PC-9 (cell line): ENCODE results near the gene TMEM174. TPM values are rescaled to one million over a fixed set of nuclear protein-coding genes. Genes with fewer than 3 reads are reported as not detected.
"Not testable (repeated sequence)": the region's sequence is repeated elsewhere in the genome, so short reads cannot be mapped to it uniquely, and the experiment has no call there.

Experiments
- BruUV-seq: library from RNA; stranded (reverse); fragments of 400-500 nt; replicated peaks from 2 replicates; lab custom pipeline; 2021; lab: Mats Ljungman, UMichigan
- CTCF ChIA-PET: fragments of 300-600 bp; sonication (Branson Sonifier 250); formaldehyde crosslinking; loops from one replicate; lab custom pipeline; 2022; ENCODE audit warnings: antibody characterized with exemption; lab: Charles Lee
- POLR2A ChIA-PET: fragments of 300-600 bp; sonication (Branson Sonifier 250); formaldehyde crosslinking; loops from one replicate; lab custom pipeline; 2022; ENCODE audit warnings: antibody characterized with exemption; ENCODE audit not compliant: unreplicated experiment; lab: Charles Lee
- DNase-seq, 2 experiments: peaks; one replicate each; pipeline versions ENCODE4 v3.0.0 to v3.0.0-alpha.2; 2015 to 2022; ENCODE audit warnings: mixed read lengths in 1 of 2
- H2AFZ ChIP-seq: fragments of 200-600 bp; sonication (generic); 2 replicates; pipeline ENCODE4 v1.8.1; 2017; ENCODE audit warnings: antibody characterized with exemption
- H3F3A ChIP-seq: fragments of 200-600 bp; sonication (generic); 2 replicates; pipeline ENCODE4 v1.8.1; 2017; ENCODE audit warnings: antibody characterized with exemption, mild to moderate bottlenecking, low read depth; ENCODE audit not compliant: insufficient read depth
- H3K27ac ChIP-seq: fragments of 200-600 bp; sonication (generic); 2 replicates; pipeline ENCODE4 v1.6.1; 2016; ENCODE audit warnings: mixed run types
- H3K27me3 ChIP-seq: fragments of 200-600 bp; sonication (generic); 2 replicates; pipeline ENCODE4 v1.6.1; 2016; ENCODE audit warnings: low read depth, mixed run types; ENCODE audit not compliant: insufficient read depth
- H3K36me3 ChIP-seq: fragments of 200-600 bp; sonication (generic); 2 replicates; pipeline ENCODE4 v1.6.1; 2016; ENCODE audit warnings: low read depth, mixed run types
- H3K4me1 ChIP-seq: fragments of 200-600 bp; sonication (generic); replicated peaks from 2 replicates; pipeline ENCODE4 v1.6.1; 2016; ENCODE audit warnings: mixed run types; ENCODE audit not compliant: insufficient read depth
- H3K4me2 ChIP-seq: fragments of 200-600 bp; sonication (generic); 2 replicates; pipeline ENCODE4 v1.6.1; 2017; ENCODE audit warnings: mixed run types
- H3K4me3 ChIP-seq: fragments of 200-600 bp; sonication (generic); 2 replicates; pipeline ENCODE4 v1.6.1; 2016; ENCODE audit warnings: mixed run types
- H3K79me2 ChIP-seq: fragments of 200-600 bp; sonication (generic); 2 replicates; pipeline ENCODE4 v1.6.1; 2017; ENCODE audit warnings: low read depth, mixed run types
- H3K9me2 ChIP-seq: fragments of 200-600 bp; sonication (generic); 2 replicates; pipeline ENCODE4 v1.8.1; 2017; ENCODE audit warnings: mild to moderate bottlenecking; ENCODE audit not compliant: insufficient read depth
- H3K9me3 ChIP-seq: fragments of 200-600 bp; sonication (generic); 2 replicates; pipeline ENCODE4 v1.8.1; 2016; ENCODE audit warnings: low read depth; ENCODE audit not compliant: insufficient read depth
- H4K20me1 ChIP-seq: fragments of 200-600 bp; sonication (generic); 2 replicates; pipeline ENCODE4 v1.8.1; 2017; ENCODE audit not compliant: insufficient read depth
- EZH2 ChIP-seq: fragments of 200-600 bp; sonication (generic); IDR thresholded peaks from 2 replicates; pipeline ENCODE4 v1.8.0; 2017; ENCODE audit warnings: antibody characterized with exemption, low read depth
- intact Hi-C: fragments of 100-400 bp; cut with micrococcal nuclease; formaldehyde crosslinking; loops from one replicate; pipeline ENCODE4 v1.10.0; 2022; ENCODE audit not compliant: unreplicated experiment
- total RNA-seq: library from RNA; stranded (reverse); gene quantifications from 2 replicates; pipeline ENCODE4 v1.2.3, GENCODE V29; 2021
- TF ChIP-seq, protein P1 (sequence below): fragments of 200-600 bp; sonication (generic); conservative IDR thresholded peaks from 2 replicates; pipeline ENCODE4 v1.6.1; 2017; ENCODE audit warnings: mixed run types, antibody characterized with exemption, mild to moderate bottlenecking, moderate library complexity

Gene TMEM174
- total RNA-seq, 1 experiment from 2014 or later: not detected

DNA sequence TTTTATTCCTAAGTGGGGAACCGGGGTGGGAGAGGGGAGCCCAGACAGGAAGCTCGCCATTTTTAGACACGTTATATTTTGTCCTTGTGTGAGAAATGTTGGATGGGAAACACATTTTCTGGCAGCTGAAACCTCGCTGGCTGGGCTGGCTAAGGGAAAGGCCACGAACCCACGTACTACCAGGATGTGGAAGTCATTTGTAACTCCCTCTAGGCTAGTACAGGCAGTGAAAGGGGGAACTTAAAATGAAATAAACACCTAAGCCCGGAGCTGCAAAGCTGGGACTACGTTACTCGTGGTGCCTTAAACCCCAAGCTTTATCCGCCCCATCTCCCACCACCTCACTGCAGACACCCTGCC lies 42.5 kb downstream of the TMEM174 start:
- Histone ChIP-seq H3K9me3 (no peaks in the 10 kb centered on the region), H3F3A (peaks cover 8% of the 10 kb centered on the region; the same call in 1 of the 2 replicates), H3K27ac (no peak overlapping the region), H2AFZ (peak overlapping the region; percentile 83), H3K27me3 (no peaks in the 10 kb centered on the region), H3K4me3 (peak overlapping the region; percentile 79), H3K36me3 (no peaks in the 10 kb centered on the region), H3K9me2 (no peaks in the 10 kb centered on the region), H3K4me2 (peak overlapping the region; percentile 96), H3K79me2 (no peaks in the 10 kb centered on the region), H3K4me1 (0 out of 2 replicates have a peak, but pooled peaks cover 4% of the 10 kb centered on the region), H4K20me1 (no peaks in the 10 kb centered on the region)
- intact Hi-C loops: loop anchor here (5.0 kb wide), 2 partner anchors 157 to 282 kb away; partner anchors contain the start of gene BTF3
- ChIA-PET POLR2A (interaction anchor here (0.7 kb wide), 1 partner anchor 574 kb away, joined by 5 read pairs; no protein-coding TSS in a partner anchor), CTCF (interaction anchor here (0.6 to 2.0 kb wide), 11 partner anchors 10 to 235 kb away, joined by 3 to 19 read pairs (median 4); no protein-coding TSS in a partner anchor)
- BruUV-seq: no TSS peak
- no peak for DNase-seq
- TF ChIP-seq, protein P1, sequence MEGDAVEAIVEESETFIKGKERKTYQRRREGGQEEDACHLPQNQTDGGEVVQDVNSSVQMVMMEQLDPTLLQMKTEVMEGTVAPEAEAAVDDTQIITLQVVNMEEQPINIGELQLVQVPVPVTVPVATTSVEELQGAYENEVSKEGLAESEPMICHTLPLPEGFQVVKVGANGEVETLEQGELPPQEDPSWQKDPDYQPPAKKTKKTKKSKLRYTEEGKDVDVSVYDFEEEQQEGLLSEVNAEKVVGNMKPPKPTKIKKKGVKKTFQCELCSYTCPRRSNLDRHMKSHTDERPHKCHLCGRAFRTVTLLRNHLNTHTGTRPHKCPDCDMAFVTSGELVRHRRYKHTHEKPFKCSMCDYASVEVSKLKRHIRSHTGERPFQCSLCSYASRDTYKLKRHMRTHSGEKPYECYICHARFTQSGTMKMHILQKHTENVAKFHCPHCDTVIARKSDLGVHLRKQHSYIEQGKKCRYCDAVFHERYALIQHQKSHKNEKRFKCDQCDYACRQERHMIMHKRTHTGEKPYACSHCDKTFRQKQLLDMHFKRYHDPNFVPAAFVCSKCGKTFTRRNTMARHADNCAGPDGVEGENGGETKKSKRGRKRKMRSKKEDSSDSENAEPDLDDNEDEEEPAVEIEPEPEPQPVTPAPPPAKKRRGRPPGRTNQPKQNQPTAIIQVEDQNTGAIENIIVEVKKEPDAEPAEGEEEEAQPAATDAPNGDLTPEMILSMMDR: no peak
- no peak for TF ChIP-seq EZH2

GRCh38 chr5:73215891-73216610 lies 43.1 kb downstream of the TMEM174 start:
- no peaks in the 10 kb centered on the region for H3K27me3 ChIP-seq
- no peaks in the 10 kb centered on the region for H3K9me2 ChIP-seq
- no peaks in the 10 kb centered on the region for H3K36me3 ChIP-seq
- BruUV-seq: TSS peak; percentile 52
- peaks cover 8% of the 10 kb centered on the region; the same call in 1 of the 2 replicates for H3F3A ChIP-seq
- peak overlapping the region; percentile 83 for H2AFZ ChIP-seq
- H3K27ac ChIP-seq: peak overlapping the region; percentile 64
- H3K4me1 ChIP-seq: 0 out of 2 replicates have a peak, but pooled peaks cover 4% of the 10 kb centered on the region
- no peaks in the 10 kb centered on the region for H3K79me2 ChIP-seq
- CTCF ChIA-PET: interaction anchor here (0.5 to 2.0 kb wide), 22 partner anchors 10 to 307 kb away, joined by 3 to 19 read pairs (median 3); no protein-coding TSS in a partner anchor
- no peak for TF ChIP-seq EZH2
- TF ChIP-seq, protein P1: peak; percentile 89
- POLR2A ChIA-PET: interaction anchor here (0.6 to 0.7 kb wide), 4 partner anchors 28 to 1998 kb away, joined by 4 to 11 read pairs (median 4); no protein-coding TSS in a partner anchor
- peak overlapping the region; percentile 96 for H3K4me2 ChIP-seq
- peak; percentile 58 to 85 for DNase-seq
- intact Hi-C loops: loop anchor here (1.0 to 5.0 kb wide), 6 partner anchors 87 to 295 kb away; partner anchors contain the start of gene BTF3
- peak overlapping the region; percentile 79 for H3K4me3 ChIP-seq
- H4K20me1 ChIP-seq: no peaks in the 10 kb centered on the region
- H3K9me3 ChIP-seq: no peaks in the 10 kb centered on the region

- H3K4me2 ChIP-seq: no peak overlapping the region
- intact Hi-C loops: loop anchor here (5.0 kb wide), 2 partner anchors 154 to 279 kb away; partner anchors contain the start of gene BTF3
- H3K4me3 ChIP-seq: no peak overlapping the region
- no peaks in the 10 kb centered on the region for H3K79me2 ChIP-seq
- no peaks in the 10 kb centered on the region for H3K9me2 ChIP-seq
- ChIA-PET CTCF (interaction anchor here (0.7 kb wide), 2 partner anchors 81 to 170 kb away, joined by 3 read pairs; no protein-coding TSS in a partner anchor), POLR2A (no interaction called here)
- H3K36me3 ChIP-seq: no peaks in the 10 kb centered on the region
- H2AFZ ChIP-seq: no peak overlapping the region
- H4K20me1 ChIP-seq: no peaks in the 10 kb centered on the region
- peaks cover 8% of the 10 kb centered on the region; the same call in 1 of the 2 replicates for H3F3A ChIP-seq
- peak in 1 of 2 experiments; percentile 43 for DNase-seq
- TF ChIP-seq, protein P1: peak; percentile 63
- no peak for TF ChIP-seq EZH2
- H3K9me3 ChIP-seq: no peaks in the 10 kb centered on the region
- no peaks in the 10 kb centered on the region for H3K27me3 ChIP-seq
- no TSS peak for BruUV-seq
- H3K27ac ChIP-seq: no peak overlapping the region
- 0 out of 2 replicates have a peak, but pooled peaks cover 4% of the 10 kb centered on the region for H3K4me1 ChIP-seq
Observed at GRCh38 chr5:73218552-73219171, 45.7 kb downstream of the TMEM174 start.

- BruUV-seq, H3K27ac ChIP-seq, H3K36me3 ChIP-seq, H2AFZ ChIP-seq, H3K27me3 ChIP-seq, H3K9me2 ChIP-seq, H3K79me2 ChIP-seq, CTCF ChIA-PET, DNase-seq, H3K4me3 ChIP-seq, H3K4me2 ChIP-seq, H4K20me1 ChIP-seq, POLR2A ChIA-PET, H3K4me1 ChIP-seq, H3K9me3 ChIP-seq, H3F3A ChIP-seq: not testable (repeated sequence)
- intact Hi-C loops: loop anchor here (5.0 kb wide), 2 partner anchors 153 to 278 kb away; partner anchors contain the start of gene BTF3
Observed at GRCh38 chr5:73219336-73219735, 46.3 kb downstream of the TMEM174 start.
